Measurements from ENCODE around the gene CPA5. TPM values are rescaled to one million over a fixed set of nuclear protein-coding genes. Genes with fewer than 3 reads are reported as not detected.
"Not testable (repeated sequence)": the region's sequence is repeated elsewhere in the genome, so short reads cannot be mapped to it uniquely, and the experiment has no call there.

The CPA5 gene
- total and polyA plus RNA-seq, 7 donors = 0.42 to 5.2 (median 1.0) TPM; not detected in 1

DNA sequence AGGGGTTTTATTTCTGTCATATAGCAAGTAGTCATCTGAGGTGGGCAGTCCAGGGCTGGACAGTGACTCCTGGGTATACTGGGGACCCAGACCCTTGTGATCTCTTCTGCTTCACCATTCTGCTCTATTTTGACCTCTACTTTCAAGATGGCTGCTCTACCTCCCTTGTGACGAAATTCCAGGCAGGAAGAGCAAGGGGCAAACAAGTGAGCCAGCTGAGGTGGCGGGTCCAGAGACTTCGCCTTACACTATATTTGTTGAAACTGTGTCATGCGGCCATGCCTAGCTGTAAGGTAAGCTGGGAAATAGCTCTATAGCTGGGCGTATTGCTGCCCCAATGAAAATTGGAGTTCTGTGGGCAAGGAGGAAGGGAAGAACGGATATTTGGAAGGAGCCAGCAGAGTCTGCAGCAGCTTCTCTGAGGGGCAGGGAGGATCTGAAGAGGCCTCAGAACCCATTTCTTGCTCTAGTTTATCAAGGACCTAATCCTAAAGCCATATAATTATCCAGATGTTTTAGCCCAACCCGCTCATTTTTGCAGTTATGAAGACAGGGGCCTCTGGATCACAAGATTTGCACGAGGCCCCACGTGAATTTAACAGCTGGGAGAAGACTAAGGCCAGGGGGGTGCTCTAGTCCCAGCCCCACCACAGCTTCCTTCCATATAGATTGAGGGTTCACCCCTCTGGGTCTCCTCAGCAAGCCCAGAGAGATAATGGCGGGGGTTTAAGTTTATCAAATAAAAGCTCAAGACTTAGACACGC, 28.0 kb downstream of the CPA5 start:
- H3K4me3 ChIP-seq = no peak overlapping the region
- peaks cover 38% of the 10 kb centered on the region for H3K4me1 ChIP-seq
- H3K36me3 ChIP-seq (ENCODE audit: insufficient read depth in 1 of 2, low read depth in 1 of 2) = no peaks in the 10 kb centered on the region
- intact Hi-C loops (cut with DNase I) = no loop called here
- H3K27ac ChIP-seq = peak overlapping the region; percentile 86
- WGBS, 3 donors = 85 to 89% (median 86%) methylated on average over 11 of the region's 11 CpGs
- TF ChIP-seq, protein P1, sequence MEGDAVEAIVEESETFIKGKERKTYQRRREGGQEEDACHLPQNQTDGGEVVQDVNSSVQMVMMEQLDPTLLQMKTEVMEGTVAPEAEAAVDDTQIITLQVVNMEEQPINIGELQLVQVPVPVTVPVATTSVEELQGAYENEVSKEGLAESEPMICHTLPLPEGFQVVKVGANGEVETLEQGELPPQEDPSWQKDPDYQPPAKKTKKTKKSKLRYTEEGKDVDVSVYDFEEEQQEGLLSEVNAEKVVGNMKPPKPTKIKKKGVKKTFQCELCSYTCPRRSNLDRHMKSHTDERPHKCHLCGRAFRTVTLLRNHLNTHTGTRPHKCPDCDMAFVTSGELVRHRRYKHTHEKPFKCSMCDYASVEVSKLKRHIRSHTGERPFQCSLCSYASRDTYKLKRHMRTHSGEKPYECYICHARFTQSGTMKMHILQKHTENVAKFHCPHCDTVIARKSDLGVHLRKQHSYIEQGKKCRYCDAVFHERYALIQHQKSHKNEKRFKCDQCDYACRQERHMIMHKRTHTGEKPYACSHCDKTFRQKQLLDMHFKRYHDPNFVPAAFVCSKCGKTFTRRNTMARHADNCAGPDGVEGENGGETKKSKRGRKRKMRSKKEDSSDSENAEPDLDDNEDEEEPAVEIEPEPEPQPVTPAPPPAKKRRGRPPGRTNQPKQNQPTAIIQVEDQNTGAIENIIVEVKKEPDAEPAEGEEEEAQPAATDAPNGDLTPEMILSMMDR (IDR thresholded peaks at IDR 0.05) = no peak
- DNase-seq (no peak), ATAC-seq (no peak)
- no peaks in the 10 kb centered on the region for H3K9me3 ChIP-seq
- H3K27me3 ChIP-seq (ENCODE audit: insufficient read depth in 3 of 3, low read length in 2 of 3) = no peaks in the 10 kb centered on the region

- DNase-seq (no peak), ATAC-seq (no peak)
- intact Hi-C loops (cut with DNase I) = no loop called here
- Histone ChIP-seq H3K4me3 (no peak overlapping the region), H3K4me1 (peaks cover 30% of the 10 kb centered on the region), H3K36me3 (ENCODE audit: insufficient read depth in 1 of 2, low read depth in 1 of 2) (no peaks in the 10 kb centered on the region), H3K27ac (peak overlapping the region; percentile 86), H3K9me3 (no peaks in the 10 kb centered on the region), H3K27me3 (ENCODE audit: insufficient read depth in 3 of 3, low read length in 2 of 3) (no peaks in the 10 kb centered on the region)
- TF ChIP-seq, protein P1 (IDR thresholded peaks at IDR 0.05) = no peak
- 95 to 99% (median 96%) methylated on average over 6 of the region's 6 CpGs for WGBS, 3 donors
Measured at GRCh38 chr7:130374507-130374906, 29.9 kb downstream of the CPA5 start.

- H3K9me3 ChIP-seq; H3K4me3 ChIP-seq; intact Hi-C loops (cut with DNase I); H3K36me3 ChIP-seq (ENCODE audit: insufficient read depth in 1 of 2, low read depth in 1 of 2); DNase-seq; ATAC-seq; H3K27me3 ChIP-seq (ENCODE audit: insufficient read depth in 3 of 3, low read length in 2 of 3); H3K27ac ChIP-seq: not testable (repeated sequence)
- WGBS, 3 donors = 41 to 100% (median 94%) methylated on average over 1 of the region's 1 CpG
- H3K4me1 ChIP-seq = peaks cover 18% of the 10 kb centered on the region
Measured at GRCh38 chr7:130376461-130376860, 31.8 kb downstream of the CPA5 start.

DNA sequence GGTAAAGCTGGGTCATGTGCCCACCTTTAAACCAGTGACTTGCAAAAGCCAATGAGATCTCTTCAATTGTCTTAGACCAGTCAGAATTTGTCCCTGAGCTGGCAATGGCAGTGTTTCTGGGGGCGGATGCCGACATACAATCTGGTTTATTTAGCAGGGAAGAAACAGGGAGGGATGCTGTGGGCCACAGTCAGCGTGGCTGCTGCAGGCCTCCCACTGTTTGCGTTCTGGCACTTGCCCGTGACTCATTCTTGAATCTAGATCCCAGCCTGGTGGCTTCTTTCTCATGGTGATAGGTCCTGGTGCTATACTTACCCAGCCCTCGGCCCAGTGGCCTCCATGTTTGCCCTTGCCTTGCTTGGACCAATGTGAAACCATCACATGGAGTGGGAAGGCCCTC, 32.6 kb downstream of the CPA5 start:
- no peak overlapping the region for H3K4me3 ChIP-seq
- intact Hi-C loops (cut with DNase I) = no loop called here

GRCh38 chr7:130379019-130379418, 34.4 kb downstream of the CPA5 start:
- Histone ChIP-seq H3K9me3 (no peaks in the 10 kb centered on the region), H3K27ac (no peak overlapping the region), H3K36me3 (ENCODE audit: insufficient read depth in 1 of 2, low read depth in 1 of 2) (no peaks in the 10 kb centered on the region), H3K4me3 (no peak overlapping the region), H3K27me3 (ENCODE audit: insufficient read depth in 3 of 3, low read length in 2 of 3) (no peaks in the 10 kb centered on the region), H3K4me1 (peaks cover 5% of the 10 kb centered on the region)
- DNase-seq (no peak), ATAC-seq (no peak)
- intact Hi-C loops (cut with DNase I) = no loop called here
- 75 to 91% (median 83%) methylated on average over 7 of the region's 7 CpGs for WGBS, 3 donors
- TF ChIP-seq, protein P1 (IDR thresholded peaks at IDR 0.05) = no peak

More for the DNA sequence above, 32.6 kb downstream of the CPA5 start:
- no peak overlapping the region for H3K27ac ChIP-seq
- no peaks in the 10 kb centered on the region for H3K27me3 ChIP-seq (ENCODE audit: insufficient read depth in 3 of 3, low read length in 2 of 3)
- no peaks in the 10 kb centered on the region for H3K36me3 ChIP-seq (ENCODE audit: insufficient read depth in 1 of 2, low read depth in 1 of 2)
- TF ChIP-seq, protein P1 (IDR thresholded peaks at IDR 0.05) = no peak
- no peak for ATAC-seq
- no peak for DNase-seq
- H3K4me1 ChIP-seq = peaks cover 18% of the 10 kb centered on the region
- WGBS, 3 donors = 79 to 92% (median 79%) methylated on average over 6 of the region's 6 CpGs
- no peaks in the 10 kb centered on the region for H3K9me3 ChIP-seq
